SK-N-SH treated with all-trans-retinoic acid at 6 μM for 48 hours (cell line): Measurements from ENCODE around the gene DNAH9.

Source experiments
- ATAC-seq: fragments of 200-7000 bp; cut with Tn5 transposase; 3 replicates; pipeline ENCODE4 v1.9.1; 2020; ENCODE audit warnings: mild to moderate bottlenecking, moderate library complexity
- ARNTL ChIP-seq: fragments of 450-650 bp; formaldehyde crosslinking; IDR thresholded peaks from 2 replicates; pipeline ENCODE4 v1.5.0; 2020; ENCODE audit warnings: low read depth, mild to moderate bottlenecking, moderate library complexity, borderline replicate concordance
- BACH2 ChIP-seq: fragments of 250-450 bp; sonication (Bioruptor Pico); IDR thresholded peaks from 2 replicates; pipeline ENCODE4 v1.9.0; 2021; ENCODE audit warnings: mild to moderate bottlenecking, borderline replicate concordance
- CSDC2 ChIP-seq: fragments of 250-450 bp; sonication (Bioruptor Pico); IDR thresholded peaks from 2 replicates; pipeline ENCODE4 v1.5.0; 2020; ENCODE audit warnings: mild to moderate bottlenecking, moderate library complexity
- CSRNP3 ChIP-seq: fragments of 250-450 bp; sonication (Bioruptor Pico); IDR thresholded peaks from 2 replicates; pipeline ENCODE4 v1.5.1; 2021; ENCODE audit warnings: mild to moderate bottlenecking, moderate library complexity
- ESRRG ChIP-seq: fragments of 250-450 bp; sonication (Bioruptor Pico); IDR thresholded peaks from 2 replicates; pipeline ENCODE4 v1.6.1; 2021; ENCODE audit warnings: mild to moderate bottlenecking
- GLIS3 ChIP-seq: fragments of 250-450 bp; sonication (Bioruptor Pico); IDR thresholded peaks from 2 replicates; pipeline ENCODE4 v1.5.0; 2020; ENCODE audit warnings: mild to moderate bottlenecking, moderate library complexity
- ISL1 ChIP-seq: fragments of 250-450 bp; sonication (Bioruptor Pico); IDR thresholded peaks from 2 replicates; pipeline ENCODE4 v2.1.2; 2022; ENCODE audit warnings: mild to moderate bottlenecking, moderate library complexity
- OSR1 ChIP-seq: fragments of 250-450 bp; sonication (Bioruptor Pico); IDR thresholded peaks from 2 replicates; pipeline ENCODE4 v1.8.0; 2022; ENCODE audit warnings: moderate library complexity, mild to moderate bottlenecking, inconsistent platforms
- PPARA ChIP-seq: fragments of 250-450 bp; sonication (Bioruptor Pico); IDR thresholded peaks from 2 replicates; pipeline ENCODE4 v1.5.0; 2020; ENCODE audit warnings: mild to moderate bottlenecking, borderline replicate concordance
- RARB ChIP-seq: fragments of 250-450 bp; sonication (Bioruptor Pico); IDR thresholded peaks from 2 replicates; pipeline ENCODE4 v1.8.0; 2021; ENCODE audit warnings: mild to moderate bottlenecking, moderate library complexity
- TCF4 ChIP-seq: fragments of 250-450 bp; sonication (Bioruptor Pico); IDR thresholded peaks from 2 replicates; pipeline ENCODE4 v1.8.0; 2021; ENCODE audit warnings: mild to moderate bottlenecking, moderate library complexity, borderline replicate concordance
- ZC3H10 ChIP-seq: fragments of 250-450 bp; sonication (Bioruptor Pico); IDR thresholded peaks from 2 replicates; pipeline ENCODE4 v1.5.1; 2021; ENCODE audit warnings: mild to moderate bottlenecking, moderate library complexity
- ZFP3 ChIP-seq: fragments of 250-450 bp; sonication (Bioruptor Pico); IDR thresholded peaks from 2 replicates; pipeline ENCODE4 v1.5.0; 2020; ENCODE audit warnings: mild to moderate bottlenecking, moderate library complexity
- ZFP30 ChIP-seq: fragments of 450-650 bp; formaldehyde crosslinking; IDR thresholded peaks from 2 replicates; pipeline ENCODE4 v1.5.0; 2022; ENCODE audit warnings: mild to moderate bottlenecking, moderate library complexity
- ZNF565 ChIP-seq: fragments of 450-650 bp; formaldehyde crosslinking; conservative IDR thresholded peaks from 2 replicates; pipeline ENCODE4 v1.5.0; 2020; ENCODE audit warnings: low read depth, mild to moderate bottlenecking, moderate library complexity
- ZNF70 ChIP-seq: fragments of 450-650 bp; formaldehyde crosslinking; IDR thresholded peaks from 2 replicates; pipeline ENCODE4 v1.5.0; 2020; ENCODE audit warnings: mild to moderate bottlenecking, moderate library complexity
- TF ChIP-seq, protein P1 (sequence below): fragments of 250-450 bp; sonication (Bioruptor Pico); IDR thresholded peaks from 2 replicates; pipeline ENCODE4 v1.5.1; 2020; ENCODE audit warnings: low read depth, mild to moderate bottlenecking, moderate library complexity
- TF ChIP-seq, protein P2 (sequence below): fragments of 250-450 bp; sonication (Bioruptor Pico); IDR thresholded peaks from 2 replicates; pipeline ENCODE4 v1.8.0; 2020; ENCODE audit warnings: mild to moderate bottlenecking, moderate library complexity, borderline replicate concordance
- TF ChIP-seq, protein P3 (sequence below): fragments of 250-450 bp; sonication (Bioruptor Pico); IDR thresholded peaks from 2 replicates; pipeline ENCODE4 v1.5.0; 2020; ENCODE audit warnings: mild to moderate bottlenecking, moderate library complexity

Gene DNAH9

GRCh38 chr17:11980813-11981212, 382.5 kb downstream of the DNAH9 start:
- ATAC-seq, result no peak

DNA sequence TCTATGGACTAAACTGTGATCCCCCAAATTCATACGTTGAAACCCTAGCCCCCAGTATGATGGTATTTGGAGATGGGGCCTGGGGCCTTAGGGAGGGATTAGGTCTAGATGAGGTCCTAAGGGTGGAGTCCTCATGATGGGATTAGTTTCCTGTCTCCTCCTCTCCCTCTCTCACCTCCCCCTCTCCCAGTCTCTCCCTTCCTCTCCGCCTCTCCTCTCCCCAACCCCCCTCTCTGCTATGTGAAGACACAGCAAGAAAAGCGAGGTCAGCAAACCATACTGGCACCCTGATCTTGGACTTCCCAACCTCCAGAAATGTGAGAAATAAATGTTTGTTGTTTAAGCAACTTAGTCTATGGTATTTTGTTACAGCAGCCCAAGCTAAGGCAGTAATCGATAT, 383.6 kb downstream of the DNAH9 start:
- TF ChIP-seq ZNF565 (CRISPR knock-in tag) (no peak), ISL1 (CRISPR knock-in tag) (no peak), ZFP30 (no peak), ZFP3 (CRISPR knock-in tag) (no peak), ZNF70 (CRISPR knock-in tag) (no peak)
- TF ChIP-seq, protein P1, sequence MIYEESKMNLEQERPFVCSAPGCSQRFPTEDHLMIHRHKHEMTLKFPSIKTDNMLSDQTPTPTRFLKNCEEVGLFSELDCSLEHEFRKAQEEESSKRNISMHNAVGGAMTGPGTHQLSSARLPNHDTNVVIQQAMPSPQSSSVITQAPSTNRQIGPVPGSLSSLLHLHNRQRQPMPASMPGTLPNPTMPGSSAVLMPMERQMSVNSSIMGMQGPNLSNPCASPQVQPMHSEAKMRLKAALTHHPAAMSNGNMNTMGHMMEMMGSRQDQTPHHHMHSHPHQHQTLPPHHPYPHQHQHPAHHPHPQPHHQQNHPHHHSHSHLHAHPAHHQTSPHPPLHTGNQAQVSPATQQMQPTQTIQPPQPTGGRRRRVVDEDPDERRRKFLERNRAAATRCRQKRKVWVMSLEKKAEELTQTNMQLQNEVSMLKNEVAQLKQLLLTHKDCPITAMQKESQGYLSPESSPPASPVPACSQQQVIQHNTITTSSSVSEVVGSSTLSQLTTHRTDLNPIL, result no peak
- TF ChIP-seq, protein P2, sequence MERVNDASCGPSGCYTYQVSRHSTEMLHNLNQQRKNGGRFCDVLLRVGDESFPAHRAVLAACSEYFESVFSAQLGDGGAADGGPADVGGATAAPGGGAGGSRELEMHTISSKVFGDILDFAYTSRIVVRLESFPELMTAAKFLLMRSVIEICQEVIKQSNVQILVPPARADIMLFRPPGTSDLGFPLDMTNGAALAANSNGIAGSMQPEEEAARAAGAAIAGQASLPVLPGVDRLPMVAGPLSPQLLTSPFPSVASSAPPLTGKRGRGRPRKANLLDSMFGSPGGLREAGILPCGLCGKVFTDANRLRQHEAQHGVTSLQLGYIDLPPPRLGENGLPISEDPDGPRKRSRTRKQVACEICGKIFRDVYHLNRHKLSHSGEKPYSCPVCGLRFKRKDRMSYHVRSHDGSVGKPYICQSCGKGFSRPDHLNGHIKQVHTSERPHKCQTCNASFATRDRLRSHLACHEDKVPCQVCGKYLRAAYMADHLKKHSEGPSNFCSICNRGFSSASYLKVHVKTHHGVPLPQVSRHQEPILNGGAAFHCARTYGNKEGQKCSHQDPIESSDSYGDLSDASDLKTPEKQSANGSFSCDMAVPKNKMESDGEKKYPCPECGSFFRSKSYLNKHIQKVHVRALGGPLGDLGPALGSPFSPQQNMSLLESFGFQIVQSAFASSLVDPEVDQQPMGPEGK, result no peak
- ATAC-seq, result no peak

More at GRCh38 chr17:11980813-11981212, 382.5 kb downstream of the DNAH9 start:
- TF ChIP-seq TCF4 (CRISPR knock-in tag), result no peak
- TF ChIP-seq ESRRG (CRISPR knock-in tag), result no peak
- TF ChIP-seq, protein P1, result no peak
- no peak for TF ChIP-seq PPARA (CRISPR knock-in tag)
- TF ChIP-seq CSRNP3 (CRISPR knock-in tag), result no peak

DNA sequence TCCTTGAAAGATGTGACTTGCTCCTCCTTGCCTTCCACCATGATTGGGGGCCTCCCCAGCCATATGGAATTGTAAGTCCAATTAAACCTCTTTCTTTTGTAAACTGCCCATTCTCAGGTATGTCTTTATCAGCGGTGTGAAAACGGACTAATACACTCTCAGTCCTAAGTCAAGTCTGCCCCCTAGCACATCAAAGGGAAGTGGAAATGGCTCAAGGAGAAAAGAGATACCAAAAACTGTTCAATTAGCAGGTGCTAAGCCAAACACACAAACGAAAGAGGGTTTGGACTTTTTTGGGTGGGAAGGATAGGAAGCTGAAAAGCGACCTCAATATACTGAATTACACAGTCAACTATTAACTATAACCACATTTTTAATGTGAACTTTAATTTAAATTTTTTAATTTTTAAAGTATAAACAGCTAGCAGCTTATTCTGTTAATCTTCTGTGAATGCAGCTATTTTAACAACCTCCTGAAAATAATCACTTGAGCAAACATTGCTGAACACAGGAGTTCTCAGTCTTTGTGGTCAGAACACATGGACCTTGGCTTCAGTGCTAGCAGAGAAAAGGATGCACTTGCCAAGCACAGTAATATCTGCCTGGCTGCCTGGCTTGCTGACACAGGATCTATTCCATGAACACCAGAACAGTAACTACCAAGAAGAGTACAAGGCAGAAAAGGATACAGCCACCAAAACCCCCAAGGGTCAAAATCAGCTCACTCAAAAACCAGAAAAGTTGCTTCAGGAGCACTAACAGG, 388.1 kb downstream of the DNAH9 start:
- TF ChIP-seq OSR1 (no peak), CSDC2 (CRISPR knock-in tag) (no peak), PPARA (CRISPR knock-in tag) (no peak), BACH2 (no peak), ZC3H10 (CRISPR knock-in tag) (no peak), ZFP3 (CRISPR knock-in tag) (no peak), GLIS3 (no peak), RARB (CRISPR knock-in tag) (no peak), ZFP30 (no peak), ARNTL (no peak), TCF4 (CRISPR knock-in tag) (no peak)
- TF ChIP-seq, protein P2, result no peak
- TF ChIP-seq, protein P3, sequence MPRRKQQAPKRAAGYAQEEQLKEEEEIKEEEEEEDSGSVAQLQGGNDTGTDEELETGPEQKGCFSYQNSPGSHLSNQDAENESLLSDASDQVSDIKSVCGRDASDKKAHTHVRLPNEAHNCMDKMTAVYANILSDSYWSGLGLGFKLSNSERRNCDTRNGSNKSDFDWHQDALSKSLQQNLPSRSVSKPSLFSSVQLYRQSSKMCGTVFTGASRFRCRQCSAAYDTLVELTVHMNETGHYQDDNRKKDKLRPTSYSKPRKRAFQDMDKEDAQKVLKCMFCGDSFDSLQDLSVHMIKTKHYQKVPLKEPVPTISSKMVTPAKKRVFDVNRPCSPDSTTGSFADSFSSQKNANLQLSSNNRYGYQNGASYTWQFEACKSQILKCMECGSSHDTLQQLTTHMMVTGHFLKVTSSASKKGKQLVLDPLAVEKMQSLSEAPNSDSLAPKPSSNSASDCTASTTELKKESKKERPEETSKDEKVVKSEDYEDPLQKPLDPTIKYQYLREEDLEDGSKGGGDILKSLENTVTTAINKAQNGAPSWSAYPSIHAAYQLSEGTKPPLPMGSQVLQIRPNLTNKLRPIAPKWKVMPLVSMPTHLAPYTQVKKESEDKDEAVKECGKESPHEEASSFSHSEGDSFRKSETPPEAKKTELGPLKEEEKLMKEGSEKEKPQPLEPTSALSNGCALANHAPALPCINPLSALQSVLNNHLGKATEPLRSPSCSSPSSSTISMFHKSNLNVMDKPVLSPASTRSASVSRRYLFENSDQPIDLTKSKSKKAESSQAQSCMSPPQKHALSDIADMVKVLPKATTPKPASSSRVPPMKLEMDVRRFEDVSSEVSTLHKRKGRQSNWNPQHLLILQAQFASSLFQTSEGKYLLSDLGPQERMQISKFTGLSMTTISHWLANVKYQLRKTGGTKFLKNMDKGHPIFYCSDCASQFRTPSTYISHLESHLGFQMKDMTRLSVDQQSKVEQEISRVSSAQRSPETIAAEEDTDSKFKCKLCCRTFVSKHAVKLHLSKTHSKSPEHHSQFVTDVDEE (CRISPR knock-in tag), result no peak
- ATAC-seq, result no peak
